CD4-positive, alpha-beta T cell treated with Interleukin-12 subunit alpha and Interleukin-12 subunit beta, for 1 hour (primary cell): ENCODE data around the gene ZNF70.

Source experiments
- DNase-seq: peaks from one replicate; pipeline ENCODE4 v3.0.0-alpha.2; 2020

The ZNF70 gene

DNA sequence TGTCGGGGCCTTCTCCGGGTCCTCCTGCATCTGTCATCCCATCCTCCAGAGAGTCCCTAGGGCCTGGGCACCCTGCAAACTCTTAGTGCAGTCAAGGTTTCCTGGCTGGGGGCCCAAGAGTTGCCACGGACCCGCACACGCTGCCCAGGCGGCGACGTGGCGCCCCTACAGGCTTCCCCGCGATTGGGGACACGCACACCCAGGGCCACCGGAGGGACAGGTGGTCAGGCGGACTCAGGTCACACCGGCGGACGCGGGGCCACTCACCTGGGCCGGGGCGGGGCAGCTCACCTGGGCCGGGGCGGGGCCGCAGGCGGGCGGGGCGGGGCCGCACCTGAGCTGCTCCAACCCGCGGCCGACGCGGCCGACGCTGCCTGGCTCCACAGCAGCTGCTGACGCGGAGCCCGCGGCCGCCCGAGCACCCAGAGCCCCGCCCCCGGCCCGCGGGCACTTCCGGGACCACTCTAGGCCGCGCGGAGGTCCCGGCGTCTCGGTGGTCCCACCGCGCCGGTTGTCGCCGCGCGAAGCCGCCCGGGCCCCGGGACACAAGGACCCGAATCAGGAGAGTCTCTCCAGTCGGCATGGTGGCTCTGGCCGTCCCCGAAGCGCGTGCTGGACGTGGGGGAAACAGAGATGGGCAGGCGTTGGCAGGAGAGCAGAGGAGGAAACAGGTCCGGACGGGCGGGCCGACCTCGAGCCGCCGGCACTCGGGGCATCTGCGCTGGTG, at the start of gene ZNF70:
ZNF70 (minus strand) TSS at position 399 of the 727 bp plus-strand sequence. CDS start 5,972 bp downstream, outside the sequence.
- DNase-seq, result peak; percentile 89

DNA sequence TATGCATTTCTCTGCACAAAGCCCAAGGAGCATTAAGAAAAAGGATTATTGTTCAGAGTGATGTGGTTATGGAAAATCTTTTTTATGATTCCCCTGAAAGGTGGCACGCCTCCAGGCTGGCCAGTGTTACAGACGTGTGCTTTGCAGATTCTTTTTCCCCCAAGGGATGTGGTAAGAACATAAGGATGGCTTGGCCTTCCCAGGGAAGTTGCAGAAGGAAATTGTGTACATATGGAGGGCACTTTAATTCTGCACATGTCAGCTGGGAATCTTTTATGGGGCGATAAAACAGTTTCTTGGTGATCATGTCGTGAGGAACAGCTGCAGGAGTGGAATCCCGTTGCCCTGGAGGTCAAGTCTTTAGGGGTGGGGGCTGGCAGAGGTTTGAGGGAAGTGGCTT, 45.5 kb upstream of the ZNF70 start:
- DNase-seq, result no peak

DNA sequence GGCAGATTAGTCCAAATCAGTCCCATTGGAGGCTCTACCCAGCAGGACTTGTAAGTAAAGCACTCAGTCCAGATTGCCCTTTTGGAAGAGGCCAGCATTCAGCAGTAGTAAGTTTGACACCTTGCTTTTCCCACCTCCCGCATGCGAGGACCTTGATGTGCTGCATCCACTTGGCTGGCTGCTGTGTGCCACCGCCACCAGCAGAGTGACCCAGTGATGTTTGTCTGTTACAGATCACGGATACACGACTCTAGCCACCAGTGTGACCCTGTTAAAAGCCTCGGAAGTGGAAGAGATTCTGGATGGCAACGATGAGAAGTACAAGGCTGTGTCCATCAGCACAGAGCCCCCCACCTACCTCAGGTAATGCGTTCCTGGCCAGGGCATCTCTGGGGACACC, 42.4 kb upstream of the ZNF70 start:
- DNase-seq, result no peak

DNA sequence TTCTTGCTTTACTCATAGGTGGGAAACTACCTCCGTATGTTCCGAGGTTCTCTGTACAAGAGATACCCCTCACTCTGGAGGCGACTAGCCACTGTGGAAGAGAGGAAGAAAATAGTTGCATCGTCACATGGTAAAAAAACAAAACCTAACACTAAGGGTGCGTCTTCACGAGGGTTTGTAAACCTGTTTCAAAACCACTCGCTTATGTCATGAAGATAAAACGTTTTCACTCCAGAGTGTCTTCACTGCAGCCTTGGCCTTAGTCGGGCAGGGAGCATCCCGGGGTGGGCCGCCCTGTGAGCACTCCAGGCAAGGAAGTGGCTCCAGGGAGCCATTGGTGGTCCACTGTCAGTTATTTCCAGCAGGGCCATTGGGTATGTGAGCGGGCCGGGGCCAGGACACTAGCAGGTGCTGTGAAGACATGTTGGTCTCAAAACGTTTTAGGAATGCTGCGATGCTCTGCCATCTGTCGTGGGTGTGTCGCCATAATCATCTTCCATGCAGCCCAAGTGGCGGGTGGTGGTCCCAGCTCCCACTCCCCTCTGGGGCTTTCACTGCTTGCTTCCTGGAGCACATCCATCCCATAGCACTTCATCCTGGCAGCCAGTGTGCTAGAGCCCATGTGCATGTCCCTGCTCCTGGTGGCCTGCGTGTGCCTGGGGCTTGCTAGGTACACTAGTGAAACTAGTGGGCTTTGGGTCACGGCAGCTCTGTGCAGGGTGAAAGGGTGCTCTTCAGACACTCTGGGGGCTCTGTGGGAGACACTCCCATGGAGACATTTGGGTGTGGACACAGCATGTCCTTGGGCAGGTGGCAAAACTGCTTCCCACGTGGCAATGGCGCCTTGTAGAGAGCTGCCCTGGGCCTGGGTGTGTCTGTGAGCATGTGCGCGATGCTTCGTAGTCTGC, 41.1 kb upstream of the ZNF70 start:
- DNase-seq, result no peak

DNA sequence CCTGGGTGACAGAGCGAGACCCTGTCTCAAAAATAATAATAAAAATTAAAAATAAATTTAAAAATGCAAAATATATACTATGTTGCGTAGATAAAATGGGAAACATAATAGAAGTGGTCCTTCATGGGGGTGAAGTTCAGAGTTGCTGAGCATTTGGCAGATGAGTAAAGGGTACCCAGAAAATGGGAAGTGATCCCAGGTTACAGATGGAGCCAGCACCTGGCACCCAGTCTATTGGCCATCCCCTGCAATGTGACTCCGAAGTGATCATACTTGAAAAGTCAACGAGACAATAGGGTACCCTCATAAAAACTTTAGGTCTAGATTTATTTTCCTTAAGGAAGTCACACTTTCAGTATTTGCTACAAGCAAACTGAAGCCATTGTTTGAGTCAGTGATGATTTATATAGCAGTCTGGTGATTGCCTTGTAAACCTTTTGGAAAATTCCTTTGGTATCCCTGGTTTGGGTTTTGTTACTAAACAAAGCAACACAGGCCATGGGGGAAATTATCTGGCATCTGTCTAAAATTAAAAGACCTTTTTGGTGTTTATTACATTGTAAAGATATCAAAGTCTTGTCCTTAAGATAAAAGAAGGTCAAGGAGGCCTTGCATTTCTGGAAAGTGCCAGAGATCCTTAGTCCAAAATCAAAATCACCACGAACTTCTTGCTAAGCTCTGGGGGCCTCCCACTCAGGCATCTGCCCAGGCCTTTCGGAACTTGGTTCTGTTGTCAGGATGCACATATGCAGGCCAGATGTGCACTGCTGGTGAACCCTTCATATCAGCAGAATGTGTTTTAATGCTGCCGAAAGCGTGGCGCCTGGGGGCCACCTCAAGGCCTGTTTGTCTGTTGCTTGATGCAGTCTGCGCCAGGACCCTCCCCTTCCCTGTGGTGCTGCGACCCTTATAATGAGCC, 40.2 kb upstream of the ZNF70 start:
- no peak for DNase-seq

DNA sequence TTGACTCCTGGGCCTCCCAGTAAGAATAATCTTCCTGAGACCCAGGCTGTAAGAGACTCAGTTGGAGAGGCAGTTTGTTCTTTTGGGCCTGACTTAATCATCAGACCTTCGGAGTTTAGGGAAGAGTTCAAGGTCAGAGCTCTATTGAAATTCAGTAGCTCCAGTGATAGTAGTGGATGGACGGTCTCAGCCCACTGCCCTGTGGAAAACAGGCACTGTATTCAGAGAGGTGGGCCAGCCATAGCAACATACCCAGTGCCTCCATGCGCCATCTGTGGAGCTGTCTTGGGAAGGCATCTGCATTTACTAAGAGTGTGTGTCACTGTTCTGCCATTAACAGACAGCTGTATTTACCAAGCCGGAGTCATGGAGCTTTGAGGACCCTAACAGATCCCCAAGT, 38.7 kb upstream of the ZNF70 start:
- no peak for DNase-seq

DNA sequence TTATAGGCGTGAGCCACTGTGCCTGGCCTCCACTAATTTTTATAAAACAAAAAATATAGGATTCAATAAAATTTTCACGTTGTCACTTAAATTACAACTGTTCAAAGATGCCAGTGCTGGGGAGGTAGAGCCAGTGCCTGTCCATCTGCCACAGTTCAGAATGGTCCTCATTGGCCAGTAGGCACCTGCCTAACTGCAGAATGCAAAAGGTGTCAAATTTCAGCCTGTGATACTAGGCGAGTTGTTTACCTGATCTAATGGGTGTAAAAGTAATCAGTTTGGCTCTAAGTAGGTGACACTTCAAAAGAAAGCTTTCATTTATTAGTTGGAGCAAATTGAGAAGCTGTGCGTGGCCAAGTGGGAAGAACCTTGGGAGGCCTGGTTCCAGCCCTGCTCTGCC, 38.2 kb upstream of the ZNF70 start:
- no peak for DNase-seq

DNA sequence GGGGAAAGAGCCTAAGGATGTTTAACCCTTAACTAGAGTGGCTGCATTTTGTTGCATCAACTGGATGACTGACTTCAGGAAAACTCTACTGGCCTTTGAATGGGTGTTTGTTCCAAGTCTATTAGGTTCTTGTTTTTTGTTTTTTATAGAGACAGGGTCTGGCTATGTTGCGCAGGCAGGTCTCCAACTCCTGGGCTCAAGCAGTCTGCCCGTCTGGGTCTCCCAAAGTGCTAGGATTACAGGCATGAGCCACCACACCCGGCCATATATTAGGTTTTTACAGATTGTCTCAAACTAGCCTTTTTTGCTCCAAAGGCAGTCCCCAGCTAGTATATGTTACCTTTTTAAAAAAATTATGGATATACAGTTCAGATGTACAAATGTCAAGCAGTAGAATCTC, 37.0 kb upstream of the ZNF70 start:
- no peak for DNase-seq

DNA sequence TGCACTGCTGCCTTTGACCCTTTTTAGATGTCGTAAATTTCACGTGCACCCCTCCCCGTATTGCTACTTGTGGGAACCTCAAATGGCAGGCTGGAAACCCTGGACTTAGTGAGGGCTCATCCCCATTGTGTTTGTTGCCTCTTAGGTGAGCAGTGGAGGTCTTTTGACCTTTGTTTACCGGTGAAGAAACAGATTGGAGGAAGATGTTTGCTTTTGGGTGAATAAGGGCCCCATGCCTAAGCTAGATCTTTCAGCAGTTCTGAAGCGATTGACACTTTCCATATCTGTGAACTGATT, 36.6 kb upstream of the ZNF70 start:
- no peak for DNase-seq

DNA sequence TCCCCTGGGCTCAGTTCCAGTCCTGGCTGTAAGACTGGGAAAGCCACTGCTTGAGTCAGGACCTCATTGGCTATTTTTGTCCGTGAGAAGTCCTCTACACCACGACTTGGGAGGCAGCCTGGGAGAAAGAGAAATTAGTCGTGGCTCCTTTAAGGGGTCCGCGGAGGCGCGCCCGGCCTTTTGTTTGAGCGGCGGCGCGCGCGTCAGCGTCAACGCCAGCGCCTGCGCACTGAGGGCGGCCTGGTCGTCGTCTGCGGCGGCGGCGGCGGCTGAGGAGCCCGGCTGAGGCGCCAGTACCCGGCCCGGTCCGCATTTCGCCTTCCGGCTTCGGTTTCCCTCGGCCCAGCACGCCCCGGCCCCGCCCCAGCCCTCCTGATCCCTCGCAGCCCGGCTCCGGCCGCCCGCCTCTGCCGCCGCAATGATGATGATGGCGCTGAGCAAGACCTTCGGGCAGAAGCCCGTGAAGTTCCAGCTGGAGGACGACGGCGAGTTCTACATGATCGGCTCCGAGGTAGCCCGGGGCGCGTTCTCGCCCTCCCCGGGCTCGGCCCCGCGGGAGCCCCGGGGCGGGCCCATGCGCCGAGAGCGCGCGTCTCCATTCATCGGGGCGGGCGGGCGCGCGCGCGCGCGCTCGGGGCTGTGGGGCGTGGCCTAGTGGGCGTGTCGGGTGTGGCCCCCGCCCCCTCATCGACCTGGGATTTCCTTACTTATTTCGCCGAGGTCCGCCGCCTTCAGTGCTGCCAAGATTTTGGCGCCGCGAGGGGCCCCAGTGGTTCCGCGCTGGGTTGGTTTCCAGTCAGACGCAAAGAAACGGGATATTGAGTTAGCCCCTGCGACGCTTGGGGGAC, 36.1 kb upstream of the ZNF70 start, which contains the start of gene SMARCB1:
SMARCB1 (plus strand) TSS at position 215 of the 848 bp plus-strand sequence; CDS start at position 419, 204 bp downstream.
- peak; percentile 93 for DNase-seq

DNA sequence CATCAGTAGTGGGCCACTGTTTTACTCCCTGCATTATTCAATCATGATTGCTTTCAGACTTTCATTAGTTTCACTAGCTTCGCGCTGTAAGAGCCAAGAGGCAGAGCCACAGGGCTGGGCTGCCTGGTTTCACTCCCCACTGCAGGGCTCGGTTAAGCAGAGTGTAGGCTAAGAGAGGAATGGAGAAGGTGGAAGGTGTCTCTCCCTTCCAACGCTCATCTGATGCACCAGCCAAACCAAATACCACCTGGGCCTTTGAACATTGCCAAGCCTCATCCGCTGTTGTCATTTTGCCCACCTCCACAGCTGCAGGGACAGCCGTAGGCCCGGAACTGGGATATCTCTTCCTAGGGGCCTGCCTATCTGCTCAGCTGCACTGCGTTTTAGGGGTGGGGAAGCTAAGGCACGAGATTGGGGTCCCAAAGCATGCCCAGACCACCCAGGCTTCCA, 35.4 kb upstream of the ZNF70 start:
- no peak for DNase-seq

DNA sequence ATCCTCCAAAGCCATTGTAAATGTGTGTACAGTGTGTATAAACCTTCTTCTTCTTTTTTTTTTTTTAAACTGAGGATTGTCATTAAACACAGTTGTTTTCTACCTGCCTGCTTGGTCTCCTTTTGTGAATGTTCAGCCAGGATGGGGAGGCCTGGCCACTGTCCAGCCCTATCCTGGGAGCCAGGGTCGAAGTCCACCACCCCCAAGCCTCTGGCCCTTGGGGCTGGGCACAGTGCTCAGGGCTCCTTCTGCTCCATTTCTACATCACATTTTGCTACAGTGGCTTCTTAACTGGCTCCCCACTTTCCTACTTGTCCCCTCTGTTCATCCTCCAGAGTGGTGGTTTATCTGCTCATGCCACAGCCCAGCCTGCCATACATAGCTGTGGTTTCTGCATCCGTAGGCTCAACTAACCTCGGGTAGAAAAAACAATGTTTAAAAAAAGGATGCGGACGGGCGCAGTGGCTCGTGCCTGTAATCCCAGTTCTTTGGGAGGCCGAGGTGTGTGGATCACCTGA, 33.4 kb upstream of the ZNF70 start:
- DNase-seq, result no peak

DNA sequence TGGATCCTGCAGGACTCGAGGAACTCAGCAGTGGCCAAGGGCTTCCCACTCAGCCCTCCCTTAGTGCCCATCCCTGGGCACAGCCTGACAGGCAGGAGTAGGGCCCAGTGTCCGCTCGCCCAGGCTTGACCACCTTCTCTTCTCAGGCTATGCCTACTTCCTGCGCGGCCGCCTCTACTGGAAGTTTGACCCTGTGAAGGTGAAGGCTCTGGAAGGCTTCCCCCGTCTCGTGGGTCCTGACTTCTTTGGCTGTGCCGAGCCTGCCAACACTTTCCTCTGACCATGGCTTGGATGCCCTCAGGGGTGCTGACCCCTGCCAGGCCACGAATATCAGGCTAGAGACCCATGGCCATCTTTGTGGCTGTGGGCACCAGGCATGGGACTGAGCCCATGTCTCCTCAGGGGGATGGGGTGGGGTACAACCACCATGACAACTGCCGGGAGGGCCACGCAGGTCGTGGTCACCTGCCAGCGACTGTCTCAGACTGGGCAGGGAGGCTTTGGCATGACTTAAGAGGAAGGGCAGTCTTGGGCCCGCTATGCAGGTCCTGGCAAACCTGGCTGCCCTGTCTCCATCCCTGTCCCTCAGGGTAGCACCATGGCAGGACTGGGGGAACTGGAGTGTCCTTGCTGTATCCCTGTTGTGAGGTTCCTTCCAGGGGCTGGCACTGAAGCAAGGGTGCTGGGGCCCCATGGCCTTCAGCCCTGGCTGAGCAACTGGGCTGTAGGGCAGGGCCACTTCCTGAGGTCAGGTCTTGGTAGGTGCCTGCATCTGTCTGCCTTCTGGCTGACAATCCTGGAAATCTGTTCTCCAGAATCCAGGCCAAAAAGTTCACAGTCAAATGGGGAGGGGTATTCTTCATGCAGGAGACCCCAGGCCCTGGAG, 32.6 kb upstream of the ZNF70 start:
- DNase-seq, result no peak

DNA sequence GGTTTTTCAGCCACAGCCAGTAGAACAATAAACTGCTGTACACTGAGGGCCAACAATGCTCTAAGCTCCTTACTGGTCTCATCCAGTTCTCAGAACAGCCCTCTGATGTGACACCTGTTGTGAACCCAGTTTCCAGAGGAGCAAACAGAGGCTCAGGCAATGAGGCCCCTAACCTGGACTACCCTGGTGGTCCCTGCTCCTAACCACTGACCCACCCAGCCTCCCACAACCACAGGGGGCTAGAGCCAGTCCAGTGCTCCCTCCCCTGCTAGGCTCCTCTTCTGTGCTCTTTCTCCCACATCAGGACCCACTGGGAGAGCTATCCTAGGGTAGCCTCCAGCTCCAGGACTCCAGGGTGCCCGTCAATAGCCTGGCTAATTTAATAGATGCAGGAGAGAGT, 31.8 kb upstream of the ZNF70 start:
- DNase-seq, result no peak

DNA sequence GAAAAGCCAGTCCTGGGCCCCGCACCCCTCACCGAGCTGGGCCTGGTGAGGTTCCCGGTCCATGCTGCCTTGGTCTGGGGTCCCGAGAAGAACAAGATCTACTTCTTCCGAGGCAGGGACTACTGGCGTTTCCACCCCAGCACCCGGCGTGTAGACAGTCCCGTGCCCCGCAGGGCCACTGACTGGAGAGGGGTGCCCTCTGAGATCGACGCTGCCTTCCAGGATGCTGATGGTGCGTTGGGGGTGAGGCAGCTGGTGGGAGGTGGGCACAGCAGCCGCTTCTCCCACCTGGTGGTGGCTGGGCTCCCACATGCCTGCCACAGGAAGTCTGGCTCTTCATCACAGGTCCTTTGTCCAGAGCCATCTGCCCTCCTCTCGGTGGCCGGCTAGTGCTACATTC, 31.3 kb upstream of the ZNF70 start:
- DNase-seq, result no peak

DNA sequence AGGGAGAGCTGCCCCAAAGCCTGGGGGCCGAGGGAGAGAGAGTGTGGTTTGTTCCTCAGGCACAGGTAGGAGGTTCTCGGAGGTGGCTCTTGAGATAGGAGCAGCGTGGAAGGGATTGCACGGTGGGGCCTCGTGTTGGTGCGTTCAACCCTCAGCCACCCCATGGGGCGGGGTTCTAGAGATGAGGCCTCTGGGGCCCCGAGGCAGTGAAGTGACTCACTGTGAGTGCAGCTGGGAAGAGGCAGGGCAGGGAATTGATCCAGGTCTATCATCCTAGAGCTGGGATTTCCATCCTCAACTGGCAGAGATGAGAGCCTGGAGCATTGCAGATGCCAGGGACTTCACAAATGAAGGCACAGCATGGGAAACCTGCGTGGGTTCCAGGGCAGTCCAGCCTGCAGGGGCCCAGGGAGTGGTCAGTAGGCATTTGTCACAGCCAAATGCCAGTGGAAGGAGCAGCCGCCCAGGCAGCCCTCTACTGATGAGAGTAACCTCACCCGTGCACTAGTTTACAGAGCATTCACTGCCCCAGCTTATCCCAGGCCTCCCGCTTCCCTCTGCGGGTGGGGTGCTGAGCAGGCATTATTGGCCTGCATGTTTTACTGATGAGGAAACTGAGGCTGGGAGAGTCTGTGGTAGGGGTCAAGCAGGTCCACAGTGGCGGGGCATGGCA, 30.7 kb upstream of the ZNF70 start:
- DNase-seq, result no peak

DNA sequence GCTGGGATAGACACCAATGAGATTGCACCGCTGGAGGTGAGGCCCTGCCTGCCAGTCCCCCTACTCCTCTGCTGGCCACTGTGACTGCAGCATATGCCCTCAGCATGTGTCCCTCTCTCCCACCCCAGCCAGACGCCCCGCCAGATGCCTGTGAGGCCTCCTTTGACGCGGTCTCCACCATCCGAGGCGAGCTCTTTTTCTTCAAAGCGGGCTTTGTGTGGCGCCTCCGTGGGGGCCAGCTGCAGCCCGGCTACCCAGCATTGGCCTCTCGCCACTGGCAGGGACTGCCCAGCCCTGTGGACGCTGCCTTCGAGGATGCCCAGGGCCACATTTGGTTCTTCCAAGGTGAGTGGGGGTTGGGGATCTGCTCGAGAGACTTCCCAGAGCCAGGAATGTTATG, 30.2 kb upstream of the ZNF70 start:
- DNase-seq, result no peak

DNA sequence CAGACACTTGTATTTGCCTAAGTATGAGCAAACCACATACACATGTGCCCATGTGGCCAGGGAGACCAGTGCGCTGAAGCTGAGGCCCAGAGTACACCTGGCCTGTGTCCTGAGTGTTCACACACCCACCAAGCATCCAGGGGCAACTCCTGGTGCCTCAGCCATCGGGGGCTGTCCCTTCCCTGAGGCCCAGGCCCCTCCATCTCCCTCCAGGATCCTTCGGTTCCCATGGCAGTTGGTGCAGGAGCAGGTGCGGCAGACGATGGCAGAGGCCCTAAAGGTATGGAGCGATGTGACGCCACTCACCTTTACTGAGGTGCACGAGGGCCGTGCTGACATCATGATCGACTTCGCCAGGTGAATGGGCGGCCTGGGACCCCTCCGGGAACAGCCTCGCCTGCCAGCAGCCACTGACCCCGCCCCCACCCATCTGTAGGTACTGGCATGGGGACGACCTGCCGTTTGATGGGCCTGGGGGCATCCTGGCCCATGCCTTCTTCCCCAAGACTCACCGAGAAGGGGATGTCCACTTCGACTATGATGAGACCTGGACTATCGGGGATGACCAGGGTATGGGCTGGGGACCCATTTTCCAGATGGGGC, 29.3 kb upstream of the ZNF70 start:
- DNase-seq, result no peak

DNA sequence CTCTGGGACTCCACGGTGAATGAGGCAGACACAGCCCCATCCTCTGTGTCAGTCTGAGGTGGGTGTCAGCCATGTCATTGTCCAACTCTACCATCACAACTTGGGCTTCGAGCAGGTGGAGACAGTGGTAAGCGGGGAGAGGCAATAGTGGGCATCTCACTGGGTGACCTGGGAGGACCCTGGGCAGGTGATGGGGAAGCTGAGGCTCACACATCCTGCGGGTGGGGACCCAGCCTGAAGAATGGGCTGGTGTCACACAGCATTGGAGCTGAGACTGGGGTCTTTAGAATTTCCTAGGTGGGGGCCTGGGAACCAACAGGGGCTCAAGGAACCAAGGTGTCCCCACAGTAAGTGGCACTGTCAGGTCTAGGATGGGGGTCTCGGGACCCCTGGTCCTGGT, 28.8 kb upstream of the ZNF70 start:
- DNase-seq, result no peak

DNA sequence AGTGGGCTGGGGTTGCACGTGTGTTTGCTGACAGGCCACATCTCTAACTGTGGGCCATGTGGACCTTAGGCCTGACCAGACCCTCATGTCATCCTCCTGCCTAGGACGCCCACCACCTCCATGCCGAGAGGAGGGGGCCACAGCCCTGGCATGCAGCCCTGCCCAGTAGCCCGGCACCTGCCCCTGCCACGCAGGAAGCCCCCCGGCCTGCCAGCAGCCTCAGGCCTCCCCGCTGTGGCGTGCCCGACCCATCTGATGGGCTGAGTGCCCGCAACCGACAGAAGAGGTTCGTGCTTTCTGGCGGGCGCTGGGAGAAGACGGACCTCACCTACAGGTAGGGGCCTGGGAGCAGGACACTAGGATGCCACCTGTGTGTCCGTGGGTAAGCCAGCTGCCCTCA, 28.2 kb upstream of the ZNF70 start:
- DNase-seq, result no peak
